GM12878 (cell line): Measurements from ENCODE around the gene HOXA2. TPM values are rescaled to one million over a fixed set of nuclear protein-coding genes. Genes with fewer than 3 reads are reported as not detected.
A peak's percentile ranks its signal among the peaks of the same experiment; 100 is the strongest.

ENCODE experiments used
- ATAC-seq: fragments of 200-7000 bp; cut with Tn5 transposase; 3 replicates; pipeline ENCODE4 v1.9.1; 2020; ENCODE audit warnings: mild to moderate bottlenecking, moderate library complexity
- BruUV-seq: library from RNA; stranded (reverse); fragments of 400-500 nt; replicated peaks from 2 replicates; lab custom pipeline; 2021; lab: Mats Ljungman, UMichigan
- CTCF ChIA-PET: fragments of 300-600 bp; sonication (Branson Sonifier 250); formaldehyde crosslinking; extraction: SDS; loops from one replicate; lab custom pipeline; 2021; ENCODE audit warnings: inconsistent platforms; lab: Yijun Ruan, JAX
- POLR2A ChIA-PET: fragments of 350-600 bp; formaldehyde crosslinking; extraction: SDS; loops from one replicate; lab custom pipeline; 2021; ENCODE audit warnings: inconsistent platforms; lab: Charles Lee
- RAD21 ChIA-PET: fragments of 300-600 bp; sonication (Branson Sonifier 250); formaldehyde crosslinking; loops from one replicate; lab custom pipeline; 2023; ENCODE audit warnings: antibody characterized with exemption; ENCODE audit not compliant: unreplicated experiment; lab: Charles Lee
- SMC1A ChIA-PET: fragments of 300-600 bp; sonication (Branson Sonifier 250); formaldehyde crosslinking; loops from one replicate; lab custom pipeline; 2023; ENCODE audit not compliant: unreplicated experiment, uncharacterized antibody; lab: Charles Lee
- DNase-seq: peaks from one replicate; pipeline ENCODE4 v3.0.0-alpha.2; 2011; ENCODE audit warnings: low read depth, low spot score
- FAIRE-seq: peaks from 3 replicates; lab custom pipeline; 2011; peaks lifted over from hg19 to GRCh38; lab: Jason Lieb, UNC
- H2AFZ ChIP-seq: 2 replicates; pipeline ENCODE4 v1.6.0; 2011; ENCODE audit warnings: low read depth, low read length, control low read depth; ENCODE audit not compliant: control insufficient read depth
- H3K27ac ChIP-seq: 2 replicates; pipeline ENCODE4 v1.5.1; 2011; ENCODE audit warnings: control low read depth; ENCODE audit not compliant: control insufficient read depth, insufficient read depth
- H3K27me3 ChIP-seq, 2 experiments: replicated peaks in 1 of 2; 2 replicates each; pipeline versions ENCODE4 v1.6.0 to v1.6.1; 2011; ENCODE audit warnings: low read length in 1 of 2; ENCODE audit not compliant: control insufficient read depth in 2 of 2, insufficient read depth in 2 of 2
- H3K36me3 ChIP-seq, 2 experiments: 2 replicates each; pipeline ENCODE4 v1.5.1; 2011; ENCODE audit warnings: low read length in 1 of 2; ENCODE audit not compliant: control insufficient read depth in 2 of 2, insufficient read depth in 2 of 2
- H3K4me1 ChIP-seq: 2 replicates; pipeline ENCODE4 v1.6.1; 2011; ENCODE audit warnings: mild to moderate bottlenecking, low read length, moderate library complexity, mixed read lengths; ENCODE audit not compliant: control insufficient read depth, insufficient read depth
- H3K4me2 ChIP-seq: 2 replicates; pipeline ENCODE4 v1.6.0; 2011; ENCODE audit warnings: control low read depth; ENCODE audit not compliant: control insufficient read depth, insufficient read depth
- H3K4me3 ChIP-seq: fragments of 200-600 bp; sonication (generic); 2 replicates; pipeline ENCODE4 v1.5.1; 2016
- H3K79me2 ChIP-seq: 2 replicates; pipeline ENCODE4 v1.6.0; 2011; ENCODE audit warnings: low read length; ENCODE audit not compliant: control insufficient read depth, insufficient read depth
- H3K9ac ChIP-seq: 2 replicates; pipeline ENCODE4 v1.8.0; 2011; ENCODE audit warnings: low read length, control low read depth, mixed read lengths; ENCODE audit not compliant: control insufficient read depth, insufficient read depth
- H3K9me3 ChIP-seq: replicated peaks from 3 replicates; pipeline ENCODE4 v1.5.1; 2011; ENCODE audit warnings: mild to moderate bottlenecking, low read length; ENCODE audit not compliant: control insufficient read depth, insufficient read depth
- H4K20me1 ChIP-seq: 2 replicates; pipeline ENCODE4 v1.6.0; 2011; ENCODE audit not compliant: control insufficient read depth, insufficient read depth
- BCL3 ChIP-seq: IDR thresholded peaks from 2 replicates; pipeline ENCODE4 v1.6.1; 2011; ENCODE audit warnings: borderline replicate concordance, low read depth, mild to moderate bottlenecking, moderate library complexity, low read length; ENCODE audit not compliant: insufficient read depth, poor library complexity, severe bottlenecking
- CUX1 ChIP-seq: IDR thresholded peaks from 2 replicates; pipeline ENCODE4 v1.6.1; 2012; ENCODE audit warnings: improper control_type of control experiment, low read depth, low read length; ENCODE audit not compliant: insufficient replicate concordance
- EP300 ChIP-seq, 2 experiments: fragments of 150-350 bp in 1 of 2; IDR thresholded peaks; 2 replicates each; pipeline ENCODE4 v1.6.1; 2011 to 2012; ENCODE audit warnings: low read depth in 2 of 2, low read length in 2 of 2, borderline replicate concordance in 1 of 2, improper control_type of control experiment in 1 of 2, inconsistent platforms in 1 of 2; ENCODE audit not compliant: control insufficient read depth in 1 of 2
- ESRRA ChIP-seq: IDR thresholded peaks from 2 replicates; pipeline ENCODE4 v1.6.1; 2012; ENCODE audit warnings: mild to moderate bottlenecking, low read length, improper control_type of control experiment
- MLLT1 ChIP-seq: fragments of 450-650 bp; IDR thresholded peaks from 2 replicates; pipeline ENCODE4 v1.6.1; 2016; ENCODE audit warnings: mild to moderate bottlenecking
- RFX5 ChIP-seq: IDR thresholded peaks from 2 replicates; pipeline ENCODE4 v1.6.1; 2011; ENCODE audit warnings: low read depth, low read length, improper control_type of control experiment
- SIN3A ChIP-seq: IDR thresholded peaks from 2 replicates; pipeline ENCODE4 v1.6.1; 2012; ENCODE audit warnings: low read depth, low read length, improper control_type of control experiment
- SRF ChIP-seq, 2 experiments: IDR thresholded peaks; 2 replicates each; pipeline ENCODE4 v1.6.1; 2011; ENCODE audit warnings: low read depth in 2 of 2, low read length in 2 of 2, mild to moderate bottlenecking in 1 of 2, moderate library complexity in 1 of 2
- TARDBP ChIP-seq: IDR thresholded peaks from 2 replicates; pipeline ENCODE4 v1.6.1; 2016; ENCODE audit warnings: borderline replicate concordance
- WGBS: methylation state at CpG from one replicate; pipeline ENCODE4 v1.1.6; 2016; ENCODE audit warnings: low lambda C conversion rate; ENCODE audit not compliant: insufficient replicate concordance, insufficient coverage; ENCODE audit errors: missing lambda C conversion rate; 5-methylcytosine and 5-hydroxymethylcytosine counted together
- in situ Hi-C: fragments of 300-500 bp; cut with MboI; formaldehyde crosslinking; loops from 9 replicates; pipeline ENCODE4 v1.14.3; 2018; ENCODE audit warnings: mixed read lengths
- intact Hi-C: fragments of 100-400 bp; cut with micrococcal nuclease; formaldehyde crosslinking; loops from one replicate; pipeline ENCODE4 v1.14.2; 2022; ENCODE audit not compliant: unreplicated experiment
- polyA plus RNA-seq, 11 experiments: library from polyadenylated mRNA; depleted of rRNA in 4 of 11; unstranded in 6 of 11; stranded (reverse) in 5 of 11; fragments of >200 nt; fragmentation: Nextera tagmentation in 4 of 11; fragmentation: Illumina TruSeq in 1 of 11; extraction: Ambion mirVana in 4 of 11; extraction: Trizol in 1 of 11; gene quantifications; 1 replicate in 1 of 11; 2 replicates in 10 of 11; pipeline versions ENCODE4 v1.2.1 to v1.2.3, GENCODE V29; 2011 to 2016; ENCODE audit warnings: inconsistent platforms in 2 of 11, missing spikeins in 2 of 11, low read depth in 1 of 11
- total RNA-seq, 4 experiments: library from RNA; depleted of rRNA in 3 of 4; stranded (reverse); fragments of >200 nt in 3 of 4; fragmentation: Illumina TruSeq in 1 of 4; extraction: Trizol in 1 of 4; gene quantifications; 2 replicates each; pipeline versions ENCODE4 v1.2.1 to v1.2.3, GENCODE V29; 2013 to 2021
- TF ChIP-seq, protein P1 (sequence below): IDR thresholded peaks from 2 replicates; pipeline ENCODE4 v1.6.1; 2012; ENCODE audit warnings: low read depth, low read length, improper control_type of control experiment

Gene HOXA2
- total and polyA plus RNA-seq, 10 of the 15 experiments (the other 5 are each of a cell fraction or from before 2014, with no cell fraction given), result not detected

DNA sequence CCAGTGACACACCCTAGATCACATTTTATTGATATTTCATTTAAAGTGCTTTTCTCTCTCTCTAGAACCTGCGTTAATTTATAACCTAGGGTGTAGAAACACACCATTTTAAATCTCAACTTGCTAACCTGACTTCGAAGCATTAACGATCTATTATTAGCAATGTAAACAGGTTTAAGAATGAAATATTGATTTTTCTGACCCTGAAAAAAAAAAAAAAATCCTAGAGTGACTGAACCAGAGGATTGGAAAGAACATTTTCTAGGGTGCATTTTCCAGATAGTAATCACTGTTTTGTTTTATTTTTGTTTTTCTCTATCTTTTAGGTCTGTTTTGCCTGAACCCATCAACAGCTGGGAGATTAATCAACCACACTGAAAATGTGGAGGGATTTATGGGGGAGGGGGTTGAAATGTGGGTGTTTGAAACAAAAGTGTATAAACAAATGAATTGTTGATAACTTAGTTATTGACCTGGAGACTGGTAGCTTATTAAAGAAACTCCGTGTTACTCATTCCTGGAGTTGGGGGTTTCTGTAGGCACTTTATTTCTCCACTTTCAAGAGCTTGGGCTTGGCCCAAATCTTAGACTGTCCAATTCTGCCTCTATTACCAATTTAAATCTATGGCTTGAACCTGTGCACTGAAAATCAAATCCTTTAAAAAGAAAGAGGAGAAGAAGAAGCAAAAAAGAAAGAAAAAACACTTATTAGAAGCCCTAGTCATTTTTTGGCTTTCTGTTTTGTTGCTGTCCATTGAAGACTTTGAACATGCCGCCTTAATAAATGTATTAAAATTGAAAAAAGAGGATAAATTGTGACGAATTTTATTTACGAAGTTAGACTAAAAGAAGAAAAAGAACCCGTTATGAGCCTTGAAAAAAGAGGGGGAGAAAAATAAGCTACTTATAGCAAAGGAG, 2.8 kb downstream of the HOXA2 start:
- Histone ChIP-seq H3K4me3 (no peak overlapping the region), H3K9me3 (no peaks in the 10 kb centered on the region; the same call in 2 of the 3 replicates), H3K27me3 (peaks cover 4% of the 10 kb centered on the region in 2 experiments), H2AFZ (no peak overlapping the region), H3K4me2 (no peak overlapping the region), H3K36me3 (no peaks in the 10 kb centered on the region), H3K27ac (no peak overlapping the region), H4K20me1 (no peaks in the 10 kb centered on the region), H3K4me1 (peaks cover 6% of the 10 kb centered on the region), H3K79me2 (no peaks in the 10 kb centered on the region), H3K9ac (no peak overlapping the region)
- no peak for DNase-seq
- in situ Hi-C loops, result no loop called here
- no peak for FAIRE-seq
- ATAC-seq, result no peak
- intact Hi-C loops, result no loop called here
- WGBS, result 86% methylated on average over 8 of the region's 8 CpGs
- ChIA-PET CTCF (interaction anchor here (0.6 to 1.5 kb wide), 5 partner anchors 8 to 251 kb away, joined by 3 to 5 read pairs (median 4); no protein-coding TSS in a partner anchor), POLR2A (no interaction called here), RAD21 (interaction anchor here (0.7 kb wide), 1 partner anchor 1318 kb away, joined by 3 read pairs; no protein-coding TSS in a partner anchor), SMC1A (interaction anchor here (1.0 to 2.4 kb wide), 4 partner anchors 9 to 46 kb away, joined by 3 to 8 read pairs (median 4); no protein-coding TSS in a partner anchor)
- TSS peak; percentile 18 for BruUV-seq
- TF ChIP-seq RFX5 (no peak), CUX1 (no peak), MLLT1 (no peak), BCL3 (no peak), SRF (IDR thresholded peaks at IDR 0.05; ENCODE audit: low read depth in 2 of 2, low read length in 2 of 2) (no peak), TARDBP (no peak), EP300 (IDR thresholded peaks at IDR 0.05; ENCODE audit: borderline replicate concordance in 1 of 2, control insufficient read depth in 1 of 2, low read depth in 2 of 2, low read length in 2 of 2) (no peak), SIN3A (no peak), ESRRA (no peak)
- TF ChIP-seq, protein P1, sequence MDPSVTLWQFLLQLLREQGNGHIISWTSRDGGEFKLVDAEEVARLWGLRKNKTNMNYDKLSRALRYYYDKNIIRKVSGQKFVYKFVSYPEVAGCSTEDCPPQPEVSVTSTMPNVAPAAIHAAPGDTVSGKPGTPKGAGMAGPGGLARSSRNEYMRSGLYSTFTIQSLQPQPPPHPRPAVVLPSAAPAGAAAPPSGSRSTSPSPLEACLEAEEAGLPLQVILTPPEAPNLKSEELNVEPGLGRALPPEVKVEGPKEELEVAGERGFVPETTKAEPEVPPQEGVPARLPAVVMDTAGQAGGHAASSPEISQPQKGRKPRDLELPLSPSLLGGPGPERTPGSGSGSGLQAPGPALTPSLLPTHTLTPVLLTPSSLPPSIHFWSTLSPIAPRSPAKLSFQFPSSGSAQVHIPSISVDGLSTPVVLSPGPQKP, result no peak
